SU-DHL-6 (cell line): Measurements from ENCODE around the gene OSBPL9.

Source experiments
- EZH2phosphoT487 ChIP-seq: fragments of 200-600 bp; sonication (generic), shearing (Covaris generic); conservative IDR thresholded peaks from 2 replicates; pipeline ENCODE4 v1.6.1; 2018; ENCODE audit warnings: mild to moderate bottlenecking, antibody characterized with exemption, low read length, moderate library complexity, mixed read lengths
- TF ChIP-seq, protein P1 (sequence below): fragments of 200-600 bp; sonication (generic); IDR thresholded peaks from one replicate; pipeline ENCODE4 v1.5.1; 2017; ENCODE audit warnings: antibody characterized with exemption, mild to moderate bottlenecking, low read length, moderate library complexity; ENCODE audit not compliant: insufficient read depth, poor library complexity, severe bottlenecking

DNA sequence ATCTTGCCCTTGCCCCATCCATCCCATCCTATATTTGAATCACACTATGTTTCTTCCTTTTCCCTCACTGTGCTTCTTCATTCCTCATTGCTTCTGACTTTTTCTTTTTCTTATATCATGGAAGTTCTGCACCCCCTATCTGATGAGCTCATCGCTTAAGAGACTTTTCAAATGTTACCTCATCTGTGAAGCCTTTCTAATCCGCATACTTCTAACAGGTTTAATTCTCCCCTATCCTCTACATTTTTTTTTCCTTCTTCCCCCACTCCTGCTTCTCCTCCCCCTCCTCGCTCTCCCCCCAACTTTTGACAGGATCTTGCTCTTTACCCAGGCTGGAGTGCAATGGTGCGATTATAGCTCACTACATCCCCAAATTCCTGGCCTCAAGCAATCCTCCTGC lies 39.5 kb downstream of the OSBPL9 start:
- TF ChIP-seq, protein P1, sequence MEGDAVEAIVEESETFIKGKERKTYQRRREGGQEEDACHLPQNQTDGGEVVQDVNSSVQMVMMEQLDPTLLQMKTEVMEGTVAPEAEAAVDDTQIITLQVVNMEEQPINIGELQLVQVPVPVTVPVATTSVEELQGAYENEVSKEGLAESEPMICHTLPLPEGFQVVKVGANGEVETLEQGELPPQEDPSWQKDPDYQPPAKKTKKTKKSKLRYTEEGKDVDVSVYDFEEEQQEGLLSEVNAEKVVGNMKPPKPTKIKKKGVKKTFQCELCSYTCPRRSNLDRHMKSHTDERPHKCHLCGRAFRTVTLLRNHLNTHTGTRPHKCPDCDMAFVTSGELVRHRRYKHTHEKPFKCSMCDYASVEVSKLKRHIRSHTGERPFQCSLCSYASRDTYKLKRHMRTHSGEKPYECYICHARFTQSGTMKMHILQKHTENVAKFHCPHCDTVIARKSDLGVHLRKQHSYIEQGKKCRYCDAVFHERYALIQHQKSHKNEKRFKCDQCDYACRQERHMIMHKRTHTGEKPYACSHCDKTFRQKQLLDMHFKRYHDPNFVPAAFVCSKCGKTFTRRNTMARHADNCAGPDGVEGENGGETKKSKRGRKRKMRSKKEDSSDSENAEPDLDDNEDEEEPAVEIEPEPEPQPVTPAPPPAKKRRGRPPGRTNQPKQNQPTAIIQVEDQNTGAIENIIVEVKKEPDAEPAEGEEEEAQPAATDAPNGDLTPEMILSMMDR: no peak
- no peak for TF ChIP-seq EZH2phosphoT487
